NCI-H460 (cell line): ENCODE results near the gene IL1RL1. TPM values are rescaled to one million over a fixed set of nuclear protein-coding genes. Genes with fewer than 3 reads are reported as not detected.
"Not testable (repeated sequence)": the region's sequence is repeated elsewhere in the genome, so short reads cannot be mapped to it uniquely, and the experiment has no call there.

Experiments
- DNase-seq: peaks from one replicate; pipeline ENCODE4 v3.0.0-alpha.2; 2016; ENCODE audit warnings: low read depth; ENCODE audit errors: extremely low read depth
- total RNA-seq: library from RNA; depleted of rRNA; stranded (reverse); fragments of >200 nt; shearing (Covaris generic); gene quantifications from 2 replicates; pipeline ENCODE4 v1.2.3, GENCODE V29; 2014

IL1RL1 gene
- total RNA-seq, 1 experiment from 2014 or later = 4.5 TPM

DNA sequence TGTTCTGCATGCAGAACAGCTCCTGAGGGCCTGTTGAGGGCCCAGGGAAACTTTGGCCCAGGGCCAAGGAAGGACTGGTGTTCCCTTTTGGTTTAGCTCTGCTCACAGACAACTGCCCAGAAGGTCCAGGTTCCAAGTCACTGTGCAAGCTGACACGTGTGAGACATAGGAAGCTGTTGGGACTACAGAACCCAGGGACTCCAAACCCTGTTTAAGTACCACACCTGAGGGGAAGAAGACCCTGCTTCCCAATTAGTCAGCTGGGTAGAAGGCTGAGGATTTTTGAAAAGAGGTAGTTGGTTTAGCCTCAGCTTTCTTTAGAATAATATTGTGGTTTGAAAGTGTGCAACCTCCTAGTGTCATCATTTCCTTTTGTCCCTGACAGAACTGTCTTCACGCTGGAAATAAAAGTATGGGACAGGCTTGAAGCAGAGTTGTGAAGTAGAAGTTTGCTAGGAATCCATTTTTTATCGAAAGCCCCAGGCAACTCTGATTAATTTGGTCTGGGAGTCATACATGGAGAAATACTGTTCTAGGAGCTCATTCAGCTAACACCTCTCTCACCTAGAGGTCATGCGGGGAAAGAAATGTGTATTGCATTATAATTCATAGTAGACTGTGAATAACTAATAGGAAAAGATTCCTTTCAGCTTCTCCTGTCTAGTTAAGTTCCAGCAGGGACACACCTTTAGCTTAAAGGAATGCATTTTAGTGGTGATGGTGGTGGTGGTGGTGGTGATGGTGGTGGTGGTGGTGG is 19.9 kb upstream of the IL1RL1 start:
- no peak for DNase-seq

DNA sequence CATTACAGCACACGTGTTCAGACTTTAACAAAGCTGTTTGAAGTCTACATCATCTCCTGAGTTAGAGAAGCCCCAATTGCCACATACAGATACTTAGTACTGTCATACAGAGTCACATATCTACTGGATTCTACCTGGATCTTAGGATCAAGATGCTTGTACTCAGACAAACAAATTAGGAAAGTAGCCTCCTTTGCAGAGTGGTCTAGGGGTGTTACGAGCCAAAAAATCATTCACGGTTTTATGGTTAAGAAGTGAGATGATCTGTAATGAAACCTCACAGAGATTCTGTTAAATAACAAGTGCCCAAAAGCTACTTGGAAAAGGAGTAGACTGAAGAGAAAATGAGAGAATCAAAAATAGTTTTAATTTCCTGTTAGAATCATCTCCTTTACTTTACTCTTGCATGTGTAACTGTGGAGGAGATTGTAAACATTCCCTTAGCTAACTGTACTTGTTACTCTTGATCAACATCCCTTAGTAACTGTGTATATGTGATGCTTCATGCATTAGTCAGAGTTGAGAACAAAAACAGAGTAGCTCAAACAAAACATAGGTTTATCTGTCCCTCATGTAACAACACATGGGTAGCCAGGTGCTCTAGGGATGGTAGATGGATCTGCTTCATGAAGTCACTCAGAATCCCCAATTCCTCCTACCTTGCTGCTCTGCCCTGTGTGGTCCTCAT is 16.4 kb upstream of the IL1RL1 start:
- no peak for DNase-seq

DNA sequence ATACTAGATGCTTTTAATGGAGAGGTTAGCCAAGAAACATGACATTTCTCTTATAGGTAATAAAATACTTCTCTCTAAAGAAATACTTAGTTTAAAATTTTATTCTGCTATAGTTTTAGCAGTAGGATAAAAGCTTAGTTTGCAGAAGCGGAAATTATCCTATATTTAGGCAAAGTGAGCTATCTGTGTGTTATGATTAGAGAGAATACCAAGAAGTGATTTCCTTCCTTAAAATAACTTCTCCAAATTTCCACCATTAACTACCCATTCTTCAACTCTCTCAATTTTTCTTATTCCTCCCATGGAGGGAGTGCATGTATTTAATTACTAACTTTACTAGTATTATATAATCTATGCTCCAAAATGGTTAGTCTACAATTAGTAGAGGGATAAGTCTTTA is 15.8 kb upstream of the IL1RL1 start:
- no peak for DNase-seq

DNA sequence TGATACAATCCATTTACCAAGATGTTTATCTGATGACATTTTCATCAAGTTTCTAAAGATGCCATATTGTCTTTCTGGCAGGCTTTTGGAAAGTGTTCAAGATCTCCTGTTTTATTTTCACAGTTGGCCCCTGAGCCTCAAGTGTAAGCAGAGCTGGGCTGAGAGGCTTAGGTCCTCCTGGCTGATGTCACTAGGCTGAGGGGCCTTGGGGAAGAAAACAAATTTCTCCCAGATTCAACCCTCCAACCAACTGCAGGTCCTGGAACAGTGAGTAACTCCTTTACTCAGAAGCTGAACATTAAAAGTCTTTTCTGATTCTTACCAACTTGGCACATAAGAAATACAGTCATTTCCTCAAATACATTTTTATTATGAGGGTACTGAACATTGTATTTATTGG is 14.9 kb upstream of the IL1RL1 start:
- DNase-seq = no peak

DNA sequence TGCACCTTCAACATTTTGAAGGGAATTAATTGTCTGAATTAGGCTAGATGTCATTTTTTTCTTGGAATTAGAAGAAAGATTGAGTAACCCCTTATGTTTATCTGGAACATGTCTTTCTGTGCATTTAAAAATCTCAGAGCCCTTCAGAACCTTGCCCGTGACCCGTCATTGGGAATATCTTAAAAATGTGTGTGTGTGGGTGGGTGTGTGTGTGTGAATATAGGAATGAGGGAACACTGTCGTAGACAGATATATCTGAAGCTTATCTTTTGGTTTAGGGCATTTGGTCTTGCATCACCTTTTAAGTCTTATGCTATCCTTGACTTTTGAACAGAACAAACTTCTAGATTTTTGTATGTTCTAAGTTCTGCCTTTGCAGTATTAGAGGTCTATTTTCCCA is 13.5 kb upstream of the IL1RL1 start:
- no peak for DNase-seq

DNA sequence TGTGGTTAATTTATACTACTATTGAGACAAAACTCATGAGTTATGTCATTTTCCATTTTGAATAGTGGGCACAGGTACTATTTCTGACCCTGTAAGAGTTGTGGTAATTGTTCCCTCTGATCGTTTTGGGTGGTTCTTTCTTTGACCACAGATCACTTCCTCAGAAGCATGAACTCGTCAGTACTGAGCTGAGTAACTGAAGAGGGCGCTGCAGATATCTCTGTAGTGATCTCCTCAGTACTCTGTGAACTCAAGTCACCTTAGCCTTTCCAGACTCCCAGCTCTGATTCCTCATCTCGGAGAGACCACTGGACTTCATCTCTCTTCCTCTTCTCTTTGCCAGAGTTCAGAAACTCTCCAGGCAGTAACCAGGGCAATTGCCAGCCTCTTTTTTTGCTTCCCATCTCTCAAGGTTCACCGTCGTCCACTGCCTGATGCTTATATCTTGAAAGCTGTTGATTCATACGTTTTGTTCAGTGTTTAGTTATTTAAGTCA is 9.4 kb upstream of the IL1RL1 start:
- DNase-seq = peak; percentile 45

DNA sequence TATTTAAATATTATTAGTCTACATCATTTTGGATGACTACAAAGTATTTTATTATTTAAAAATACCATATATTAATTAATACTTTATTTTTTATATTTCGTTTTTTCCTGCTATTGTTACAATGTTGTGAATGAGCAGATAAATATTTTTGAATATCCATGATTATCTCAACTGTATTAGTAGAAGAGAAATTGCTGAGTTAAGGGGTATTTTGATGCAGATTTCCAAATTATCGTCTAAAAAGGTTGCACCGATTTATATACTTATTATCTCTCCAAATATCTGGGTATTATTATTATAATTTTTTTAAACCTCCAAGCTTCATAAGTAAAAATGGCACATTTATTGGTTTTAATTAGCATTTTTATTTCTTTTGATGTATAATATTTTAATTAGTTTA is 8.9 kb upstream of the IL1RL1 start:
- DNase-seq = no peak

DNA sequence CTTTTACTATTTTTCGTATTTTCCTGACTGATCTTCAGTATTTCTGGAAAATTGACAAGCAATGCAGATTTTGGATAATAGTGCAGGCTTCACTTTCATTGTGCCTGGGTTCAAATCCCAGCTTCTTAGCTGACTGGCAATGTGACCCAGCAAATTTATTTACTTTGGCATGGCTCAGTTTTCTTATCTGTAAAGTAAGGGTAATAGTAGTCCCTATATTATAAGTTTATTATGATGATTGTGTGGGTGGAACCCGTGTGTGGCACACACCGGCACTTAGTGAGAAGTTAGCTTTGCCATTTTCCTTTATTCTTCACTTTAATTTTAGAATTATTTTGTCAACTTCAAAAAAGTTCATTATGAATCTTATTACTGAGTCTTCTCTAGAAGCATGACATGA is 7.8 kb upstream of the IL1RL1 start:
- DNase-seq = no peak

DNA sequence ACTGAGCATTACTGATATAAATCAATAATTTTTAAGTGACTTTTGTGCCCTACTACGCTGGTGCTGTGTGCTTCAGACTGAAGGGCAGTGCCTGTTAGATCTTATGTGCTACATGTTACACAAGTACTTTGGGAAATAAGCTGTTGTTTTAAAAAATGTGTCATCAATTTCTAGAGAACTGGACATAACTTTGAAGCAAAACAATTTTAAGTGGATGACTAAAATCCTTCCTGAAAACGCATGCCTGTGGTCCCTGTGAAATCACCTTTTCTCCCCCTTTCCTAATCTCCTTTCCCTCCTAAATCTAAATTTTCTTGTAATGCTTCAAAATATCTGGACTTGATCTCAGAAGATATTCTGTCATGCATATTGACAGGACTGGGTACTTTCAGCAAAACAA is 7.1 kb upstream of the IL1RL1 start:
- DNase-seq = no peak

DNA sequence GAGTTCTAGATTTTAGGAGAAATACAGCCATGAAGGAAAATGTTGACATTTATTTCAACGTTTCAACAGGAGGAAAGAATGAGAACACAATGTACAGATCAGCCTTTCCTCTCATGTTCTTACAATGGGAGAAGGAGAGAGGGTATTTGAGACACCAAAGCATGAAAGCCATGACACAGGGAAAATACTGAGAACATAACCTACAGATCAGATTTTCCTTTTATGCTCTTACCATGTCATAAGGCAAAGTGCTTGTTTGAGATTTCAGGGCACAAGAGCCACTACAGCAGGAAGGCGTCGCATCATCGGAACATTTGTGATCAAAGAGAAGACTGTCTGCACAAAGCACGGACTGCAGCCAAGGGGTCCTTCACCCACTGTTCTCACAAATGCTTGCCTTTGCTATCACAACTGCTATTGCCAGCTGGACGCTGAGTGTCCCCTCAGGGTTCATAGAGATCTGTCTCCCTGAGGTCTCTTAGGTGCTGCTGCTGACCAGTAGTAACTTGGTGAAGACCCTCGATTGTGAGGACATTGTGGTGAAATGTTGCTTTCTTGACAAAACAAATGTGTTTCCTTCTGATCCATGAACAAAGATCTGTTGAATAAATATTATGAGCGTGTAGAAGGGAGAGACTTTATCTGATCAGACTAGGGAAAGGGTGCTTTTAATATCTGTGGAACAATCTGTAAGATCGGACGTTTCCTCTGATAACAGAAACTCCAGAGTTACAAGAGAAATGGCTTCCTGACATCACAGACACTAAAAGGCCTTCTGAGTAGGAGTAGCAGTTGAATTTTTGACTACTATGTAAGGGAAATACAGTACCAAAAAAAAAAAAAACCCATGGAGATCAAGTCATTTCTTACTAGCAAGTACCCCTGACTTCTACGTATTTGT is 6.4 kb upstream of the IL1RL1 start:
- no peak for DNase-seq

DNA sequence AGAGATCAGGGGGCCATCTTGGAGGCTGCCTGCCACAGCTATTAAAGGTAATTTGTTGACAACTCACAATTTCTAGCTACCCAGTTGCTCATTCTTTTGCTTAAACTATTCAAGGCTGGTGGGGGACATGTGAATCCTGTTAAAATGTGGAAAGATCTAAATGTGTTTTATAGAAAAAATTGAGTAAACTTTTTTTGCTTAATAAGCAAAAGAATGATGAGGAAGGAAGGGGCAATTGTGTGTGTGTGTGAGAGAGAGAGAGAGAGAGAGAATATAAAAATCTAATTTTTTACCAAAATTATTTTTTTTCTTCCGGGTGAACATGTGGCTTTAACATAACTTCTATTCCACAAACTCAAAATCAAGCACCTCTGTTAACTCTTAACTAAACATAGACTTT is 5.2 kb upstream of the IL1RL1 start:
- no peak for DNase-seq

DNA sequence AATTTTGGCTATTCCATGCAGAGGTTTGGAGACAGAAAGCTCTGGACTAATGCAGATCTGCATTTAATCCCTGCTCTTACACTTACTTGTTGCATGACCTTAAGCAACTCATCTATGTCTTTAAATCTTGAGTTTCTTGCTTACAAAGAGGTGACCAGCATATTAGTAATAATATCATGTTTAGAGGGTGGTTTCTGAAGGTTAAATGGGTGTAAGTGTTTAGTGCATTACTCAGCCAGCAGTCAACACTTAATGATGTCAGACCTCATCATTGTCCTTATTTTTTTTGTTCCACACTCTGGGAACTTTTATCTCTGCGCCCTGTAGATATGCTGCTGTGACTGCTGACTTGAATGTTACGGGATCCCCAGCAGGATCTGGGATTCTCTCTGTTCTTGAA is 1.7 kb downstream of the IL1RL1 start:
- DNase-seq = no peak

DNA sequence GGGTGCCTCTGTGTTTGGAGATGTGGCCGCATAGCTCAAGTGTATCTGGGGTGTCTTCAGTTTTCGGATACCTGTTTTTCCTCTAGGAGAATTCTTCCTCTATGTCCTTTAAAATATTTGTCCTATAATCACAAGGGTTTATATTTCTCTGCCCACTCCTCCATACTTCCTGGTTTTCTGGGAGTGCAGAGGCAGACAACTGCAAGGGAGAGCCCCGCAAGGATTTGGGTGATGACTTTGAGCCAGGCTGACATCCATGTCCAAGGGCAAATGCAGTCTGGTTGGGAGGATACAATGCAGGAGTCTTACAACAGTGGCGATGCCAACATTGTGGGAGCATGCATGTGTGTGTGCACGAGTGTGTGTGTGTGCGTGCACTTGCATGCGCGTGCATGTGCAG is 2.1 kb downstream of the IL1RL1 start:
- no peak for DNase-seq

DNA sequence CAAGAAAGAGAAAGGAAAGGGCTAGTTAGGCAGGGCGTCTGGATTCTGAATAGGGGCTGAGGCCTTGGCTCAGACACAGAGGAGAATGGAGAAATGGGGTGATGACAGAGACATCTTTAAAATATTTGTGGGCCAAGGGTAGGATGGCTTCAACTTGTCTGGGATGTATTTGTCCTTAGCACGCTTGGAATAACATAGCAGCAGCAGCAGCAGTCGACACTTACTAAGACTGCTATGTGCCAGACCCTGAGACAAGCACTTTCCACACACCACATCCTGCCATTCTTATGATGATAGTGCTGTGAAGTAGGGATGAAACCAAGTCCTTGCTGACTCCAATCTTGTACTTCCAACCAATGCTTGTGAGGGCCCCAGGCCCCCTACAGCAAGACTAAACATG is 2.6 kb downstream of the IL1RL1 start:
- no peak for DNase-seq

DNA sequence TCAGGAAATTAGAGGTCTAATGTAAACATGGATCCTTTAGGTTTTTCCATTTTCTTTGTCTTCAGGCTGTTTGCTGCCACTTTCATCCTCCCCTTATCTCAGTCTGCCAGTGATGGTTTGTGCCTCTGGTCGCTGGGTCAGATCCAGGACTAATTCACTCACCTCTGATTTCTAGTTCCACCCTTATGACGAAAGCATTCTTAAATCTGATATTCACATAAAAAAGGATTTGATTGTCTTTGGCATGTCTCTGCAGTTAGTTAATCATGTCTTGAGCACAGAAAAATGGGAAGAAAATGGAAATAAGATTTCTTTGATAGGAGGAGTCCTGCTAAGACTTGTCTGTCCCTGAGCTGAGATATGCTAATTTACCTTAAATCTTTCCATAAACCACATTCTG is 4.6 kb downstream of the IL1RL1 start:
- DNase-seq = no peak

DNA sequence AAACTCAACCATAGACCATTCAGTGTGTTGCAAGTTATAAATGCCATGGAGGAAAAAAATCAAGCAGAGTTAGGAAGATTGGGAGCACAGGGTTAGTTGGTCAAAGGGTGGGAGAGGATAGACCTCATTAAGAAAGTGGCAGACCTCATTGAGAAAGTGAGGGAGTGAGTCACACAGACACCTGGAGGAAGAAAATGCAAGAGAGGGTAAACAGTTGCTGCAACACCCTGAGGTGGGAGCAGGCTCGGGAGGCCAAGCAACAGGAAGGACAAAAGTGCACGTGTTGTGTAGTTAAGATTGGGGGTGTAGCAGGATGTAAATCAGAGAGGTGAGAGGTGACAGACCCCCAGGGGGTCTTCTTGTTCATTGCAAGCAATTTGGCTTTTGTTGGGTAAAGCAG is 6.4 kb downstream of the IL1RL1 start:
- no peak for DNase-seq

DNA sequence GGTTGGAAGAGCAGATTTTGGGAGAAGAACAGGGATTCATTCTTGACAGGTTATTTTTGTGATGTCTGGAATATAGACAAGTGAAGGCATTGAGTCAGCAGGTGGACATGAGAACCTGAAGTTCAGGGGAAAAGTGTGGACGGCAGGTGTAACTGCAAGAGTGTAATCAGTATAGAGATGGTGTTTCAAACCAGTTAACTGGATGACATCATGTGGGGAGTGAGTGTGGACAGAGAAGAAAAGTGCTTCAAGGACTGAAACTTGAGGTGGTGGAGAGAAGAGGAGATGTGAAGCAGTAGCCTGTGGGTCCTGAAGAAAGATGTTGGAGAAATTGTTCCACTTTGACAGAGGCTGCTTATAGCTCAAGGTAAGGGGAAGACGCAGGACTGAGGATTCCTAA is 7.1 kb downstream of the IL1RL1 start:
- no peak for DNase-seq

DNA sequence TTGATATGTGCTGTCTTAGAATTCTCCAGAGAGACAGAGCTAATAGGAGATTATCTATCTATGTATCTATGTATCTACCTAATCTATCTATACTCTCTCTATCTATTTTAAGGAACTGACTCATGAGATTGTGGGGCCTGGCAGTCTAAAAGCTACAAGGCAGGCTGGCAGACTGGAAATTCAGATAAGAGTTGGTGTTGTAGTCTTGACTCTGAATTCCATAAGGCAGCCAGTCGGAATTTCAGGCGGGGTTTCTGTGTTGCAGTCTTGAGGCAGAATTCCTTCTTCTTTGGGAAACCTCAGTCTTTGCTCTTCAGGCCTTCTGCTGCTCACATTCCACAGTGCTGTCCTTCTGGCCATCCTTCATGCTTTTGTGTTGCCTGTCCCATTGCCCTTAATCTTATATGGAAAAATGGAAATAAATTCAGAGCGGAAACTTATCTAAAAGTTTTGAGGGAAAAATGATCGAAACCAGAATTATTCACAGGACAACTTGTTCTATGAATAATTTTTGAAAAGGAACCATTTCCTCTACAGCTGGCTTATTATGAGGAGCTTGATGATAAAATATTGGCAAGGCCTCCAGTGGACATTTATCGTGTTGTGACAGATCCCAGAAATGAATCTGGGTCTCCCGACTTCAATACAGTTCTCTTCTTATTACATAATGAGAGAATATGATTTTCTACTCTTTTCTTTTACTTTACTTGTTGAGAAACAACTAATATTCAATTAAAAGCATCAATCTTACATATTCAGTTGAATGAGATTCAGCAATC is 10.8 kb downstream of the IL1RL1 start:
- no peak for DNase-seq

DNA sequence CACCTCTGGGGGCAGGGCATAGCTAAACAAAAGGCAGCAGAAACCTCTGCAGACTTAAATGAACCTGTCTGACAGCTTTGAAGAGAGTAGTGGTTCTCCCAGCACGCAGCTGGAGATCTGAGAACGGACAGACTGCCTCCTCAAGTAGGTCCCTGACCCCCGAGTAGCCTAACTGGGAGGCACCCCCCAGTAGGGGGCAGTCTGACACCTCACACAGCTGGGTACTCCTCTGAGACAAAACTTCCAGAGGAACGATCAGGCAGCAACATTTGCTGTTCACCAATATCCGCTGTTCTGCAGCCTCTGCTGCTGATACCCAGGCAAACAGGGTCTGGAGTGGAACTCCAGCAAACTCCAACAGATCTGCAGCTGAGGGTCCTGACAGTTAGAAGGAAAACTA is 13.6 kb downstream of the IL1RL1 start:
- not testable (repeated sequence) for DNase-seq

DNA sequence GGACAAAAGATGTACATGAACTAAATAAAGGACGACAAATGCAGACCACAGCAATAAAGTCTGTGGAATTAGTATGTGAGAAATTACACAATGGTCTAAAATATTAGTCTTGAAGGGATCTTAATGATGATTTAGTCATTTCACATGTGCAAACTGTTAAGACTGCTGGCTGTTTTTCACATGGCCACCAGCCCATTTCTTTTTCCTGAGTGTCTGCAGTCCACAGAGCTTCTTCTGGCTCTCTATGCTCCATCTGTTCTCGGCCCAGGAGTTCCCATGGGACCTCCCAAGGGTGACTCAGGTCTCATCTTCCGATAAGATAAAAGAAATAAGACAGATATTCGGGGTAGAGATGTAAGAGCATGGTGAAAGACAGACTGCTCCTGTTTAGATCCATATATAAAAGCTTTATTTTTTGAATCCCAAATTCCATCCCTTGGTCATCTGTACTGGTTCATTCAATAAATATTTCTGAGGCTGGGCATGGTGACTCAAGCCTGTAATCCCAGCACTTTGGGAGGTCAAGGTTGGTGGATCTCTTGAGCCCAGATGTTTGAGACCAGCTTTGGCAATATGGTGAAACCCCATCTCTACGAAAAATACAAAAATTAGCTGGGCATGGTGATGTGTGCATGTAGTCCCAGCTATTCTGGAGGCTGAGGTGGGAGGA is 20.1 kb downstream of the IL1RL1 start:
- no peak for DNase-seq
